OCI-LY3 (cell line): ENCODE data around the gene NPSR1.

Experiments
- CTCF ChIP-seq: fragments of 200-600, 300-600 bp; sonication (generic); IDR thresholded peaks from 2 replicates; pipeline ENCODE4 v1.5.1; 2014; ENCODE audit warnings: antibody characterized with exemption, low read length, low read depth
- EZH2phosphoT487 ChIP-seq: fragments of 200-600 bp; shearing (Covaris generic); IDR thresholded peaks from 2 replicates; pipeline ENCODE4 v1.6.1; 2018; ENCODE audit warnings: antibody characterized with exemption, mixed run types, low read depth

GRCh38 chr7:34756025-34756437 lies 98.0 kb downstream of the NPSR1 start:
- TF ChIP-seq EZH2phosphoT487: no peak
- no peak for TF ChIP-seq CTCF
